Vagina (tissue), 2 donors: ENCODE measurements around the gene PARVA. TPM values are rescaled to one million over a fixed set of nuclear protein-coding genes. Genes with fewer than 3 reads are reported as not detected.

Experiments
- DNase-seq, 2 donors: peaks; one replicate each; pipeline ENCODE4 v3.0.0-alpha.2; 2017; ENCODE audit errors: extremely low spot score in 2 of 2
- H3K27ac ChIP-seq: fragments of 200-600 bp; sonication (generic); one replicate; pipeline ENCODE4 v1.5.1; 2019
- H3K27me3 ChIP-seq: fragments of 200-600 bp; sonication (generic); one replicate; pipeline ENCODE4 v1.5.1; 2019
- H3K36me3 ChIP-seq, 2 donors: fragments of 200-600 bp; sonication (generic); one replicate each; pipeline ENCODE4 v1.5.1; 2017 to 2019
- H3K4me1 ChIP-seq: fragments of 200-600 bp; sonication (generic); one replicate; pipeline ENCODE4 v1.5.1; 2019
- H3K4me3 ChIP-seq, 2 donors: fragments of 200-600 bp; sonication (generic); 1 replicate in 1 of 2; 2 replicates in 1 of 2; pipeline ENCODE4 v1.5.1; 2016 to 2019
- H3K9me3 ChIP-seq: fragments of 200-600 bp; sonication (generic); one replicate; pipeline ENCODE4 v1.5.1; 2019
- POLR2A ChIP-seq, 2 donors: fragments of 450-650 bp; IDR thresholded peaks; one replicate each; pipeline ENCODE4 v1.6.1; 2017; ENCODE audit warnings: antibody characterized with exemption in 2 of 2, mild to moderate bottlenecking in 2 of 2, moderate library complexity in 2 of 2
- POLR2AphosphoS5 ChIP-seq, 2 donors: sonication (generic); formaldehyde crosslinking; IDR thresholded peaks; one replicate each; pipeline ENCODE4 v1.9.0; 2017; ENCODE audit warnings: antibody characterized with exemption in 2 of 2, mild to moderate bottlenecking in 2 of 2, low read depth in 1 of 2; ENCODE audit not compliant: insufficient read depth in 1 of 2
- intact Hi-C: fragments of 100-400 bp; cut with DNase I; formaldehyde crosslinking; loops from one replicate; pipeline ENCODE4 v1.15.1; 2023
- total RNA-seq: library from RNA; depleted of rRNA; stranded (reverse); fragments of >200 nt; gene quantifications from one replicate; pipeline ENCODE4 v1.2.3, GENCODE V29; 2016
- TF ChIP-seq, protein P1 (sequence below), 3 experiments: fragments of 450-650 bp in 2 of 3; fragments of 200-600 bp in 1 of 3; sonication (generic) in 1 of 3; IDR thresholded peaks; one replicate each; pipeline ENCODE4 v1.5.1; 2017 to 2019; ENCODE audit warnings: antibody characterized with exemption in 3 of 3, mild to moderate bottlenecking in 2 of 3, moderate library complexity in 2 of 3

Gene PARVA
- total RNA-seq, 1 donor from 2014 or later, result 51.1 TPM

- Histone ChIP-seq H3K9me3 (no peaks in the 10 kb centered on the region), H3K27me3 (no peaks in the 10 kb centered on the region), H3K36me3 (peaks cover 0 to 4% of the 10 kb centered on the region in 2 donors), H3K4me3 (no peak overlapping the region), H3K4me1 (peaks cover 47% of the 10 kb centered on the region), H3K27ac (peak overlapping the region; percentile 44)
- DNase-seq, result no peak
- intact Hi-C loops, result no loop called here
- TF ChIP-seq POLR2AphosphoS5 (IDR thresholded peaks at IDR 0.05; ENCODE audit: insufficient read depth in 1 of 2, low read depth in 1 of 2) (no peak), POLR2A (IDR thresholded peaks at IDR 0.05) (no peak)
- TF ChIP-seq, protein P1, sequence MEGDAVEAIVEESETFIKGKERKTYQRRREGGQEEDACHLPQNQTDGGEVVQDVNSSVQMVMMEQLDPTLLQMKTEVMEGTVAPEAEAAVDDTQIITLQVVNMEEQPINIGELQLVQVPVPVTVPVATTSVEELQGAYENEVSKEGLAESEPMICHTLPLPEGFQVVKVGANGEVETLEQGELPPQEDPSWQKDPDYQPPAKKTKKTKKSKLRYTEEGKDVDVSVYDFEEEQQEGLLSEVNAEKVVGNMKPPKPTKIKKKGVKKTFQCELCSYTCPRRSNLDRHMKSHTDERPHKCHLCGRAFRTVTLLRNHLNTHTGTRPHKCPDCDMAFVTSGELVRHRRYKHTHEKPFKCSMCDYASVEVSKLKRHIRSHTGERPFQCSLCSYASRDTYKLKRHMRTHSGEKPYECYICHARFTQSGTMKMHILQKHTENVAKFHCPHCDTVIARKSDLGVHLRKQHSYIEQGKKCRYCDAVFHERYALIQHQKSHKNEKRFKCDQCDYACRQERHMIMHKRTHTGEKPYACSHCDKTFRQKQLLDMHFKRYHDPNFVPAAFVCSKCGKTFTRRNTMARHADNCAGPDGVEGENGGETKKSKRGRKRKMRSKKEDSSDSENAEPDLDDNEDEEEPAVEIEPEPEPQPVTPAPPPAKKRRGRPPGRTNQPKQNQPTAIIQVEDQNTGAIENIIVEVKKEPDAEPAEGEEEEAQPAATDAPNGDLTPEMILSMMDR (IDR thresholded peaks at IDR 0.05), result no peak
Observed at GRCh38 chr11:12503039-12503484, 125.7 kb downstream of the PARVA start.

DNA sequence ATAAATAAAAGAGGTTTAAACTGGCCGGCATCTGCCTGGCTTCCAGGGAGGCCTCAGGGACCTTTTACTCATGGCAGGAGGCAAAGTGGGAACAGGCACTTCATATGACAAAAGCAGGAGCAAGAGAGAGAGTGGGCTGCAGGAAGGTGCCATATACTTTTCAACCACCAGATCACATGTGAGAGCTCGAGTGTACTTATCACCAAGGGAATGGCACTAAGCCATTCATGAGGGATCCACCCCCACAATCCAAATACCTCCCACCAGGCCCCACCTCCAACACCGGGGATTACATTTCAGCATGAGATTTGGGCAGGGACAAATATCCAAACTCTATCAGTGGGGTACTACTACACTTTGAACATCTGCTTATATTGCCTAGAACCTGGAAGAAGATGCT lies 126.5 kb downstream of the PARVA start:
- Histone ChIP-seq H3K36me3 (no peaks in the 10 kb centered on the region), H3K9me3 (no peaks in the 10 kb centered on the region), H3K4me1 (peaks cover 47% of the 10 kb centered on the region), H3K27me3 (no peaks in the 10 kb centered on the region), H3K27ac (peak overlapping the region; percentile 44), H3K4me3 (no peak overlapping the region)
- intact Hi-C loops, result no loop called here
- TF ChIP-seq, protein P1 (IDR thresholded peaks at IDR 0.05), result no peak
- DNase-seq, result no peak

GRCh38 chr11:12505183-12505582 lies 127.8 kb downstream of the PARVA start:
- Histone ChIP-seq H3K36me3 (peaks cover 0 to 6% of the 10 kb centered on the region in 2 donors), H3K27me3 (no peaks in the 10 kb centered on the region), H3K9me3 (no peaks in the 10 kb centered on the region), H3K4me1 (peaks cover 54% of the 10 kb centered on the region), H3K27ac (peak overlapping the region; percentile 32), H3K4me3 (no peak overlapping the region)
- no peak for DNase-seq
- intact Hi-C loops, result no loop called here
- TF ChIP-seq POLR2A (IDR thresholded peaks at IDR 0.05) (no peak), POLR2AphosphoS5 (IDR thresholded peaks at IDR 0.05; ENCODE audit: insufficient read depth in 1 of 2, low read depth in 1 of 2) (no peak)
- TF ChIP-seq, protein P1 (IDR thresholded peaks at IDR 0.05), result no peak

GRCh38 chr11:12506404-12506921 lies 129.1 kb downstream of the PARVA start:
- peaks cover 54% of the 10 kb centered on the region for H3K4me1 ChIP-seq
- no peak overlapping the region for H3K4me3 ChIP-seq
- peaks cover 0 to 6% of the 10 kb centered on the region in 2 donors for H3K36me3 ChIP-seq
- H3K9me3 ChIP-seq, result no peaks in the 10 kb centered on the region
- peak overlapping the region; percentile 70 for H3K27ac ChIP-seq
- intact Hi-C loops, result no loop called here
- TF ChIP-seq POLR2AphosphoS5 (IDR thresholded peaks at IDR 0.05; ENCODE audit: insufficient read depth in 1 of 2, low read depth in 1 of 2), result no peak
- TF ChIP-seq POLR2A (IDR thresholded peaks at IDR 0.05), result no peak
- TF ChIP-seq, protein P1 (IDR thresholded peaks at IDR 0.05), result no peak
- DNase-seq, result no peak
- no peaks in the 10 kb centered on the region for H3K27me3 ChIP-seq

DNA sequence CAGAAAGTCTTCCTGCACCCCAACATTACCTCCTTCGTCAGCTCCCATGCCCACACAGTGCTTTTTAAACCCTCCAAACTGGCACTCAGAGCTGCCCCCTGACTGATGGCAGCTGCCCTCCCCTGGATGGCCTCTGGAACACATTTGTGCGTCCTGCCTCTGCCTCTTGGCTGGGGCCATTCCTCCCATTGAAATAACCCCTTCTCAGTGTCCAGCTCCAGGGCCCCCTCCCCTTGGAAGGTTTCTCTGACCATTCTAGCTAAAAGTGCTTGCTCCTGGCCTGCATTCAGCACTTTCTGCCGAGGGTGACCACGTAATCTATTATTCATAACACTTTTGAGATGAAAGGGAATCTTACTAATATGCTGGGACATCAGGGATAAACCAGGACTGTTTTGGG lies 130.0 kb downstream of the PARVA start:
- peaks cover 0 to 6% of the 10 kb centered on the region in 2 donors for H3K36me3 ChIP-seq
- TF ChIP-seq POLR2A (IDR thresholded peaks at IDR 0.05) (no peak), POLR2AphosphoS5 (IDR thresholded peaks at IDR 0.05; ENCODE audit: insufficient read depth in 1 of 2, low read depth in 1 of 2) (no peak)
- TF ChIP-seq, protein P1 (IDR thresholded peaks at IDR 0.05), result no peak

More for the DNA sequence above, 130.0 kb downstream of the PARVA start:
- Histone ChIP-seq H3K4me3 (no peak overlapping the region), H3K27ac (peak overlapping the region; percentile 70), H3K4me1 (peaks cover 48% of the 10 kb centered on the region), H3K9me3 (no peaks in the 10 kb centered on the region), H3K27me3 (no peaks in the 10 kb centered on the region)
- no peak for DNase-seq
- intact Hi-C loops, result no loop called here
